Glutamatergic neuron (in vitro differentiated cells): ENCODE results near the gene YIF1B. TPM values are rescaled to one million over a fixed set of nuclear protein-coding genes. Genes with fewer than 3 reads are reported as not detected.

Experiments
- DNase-seq: peaks from one replicate; pipeline ENCODE4 v3.0.0; 2022
- H3K27ac Mint-ChIP-seq: one replicate; pipeline ENCODE4 v1.8.0; 2020; ENCODE audit warnings: mild to moderate bottlenecking, mixed read lengths, inconsistent platforms; ENCODE audit not compliant: unreplicated experiment
- H3K27me3 Mint-ChIP-seq: one replicate; pipeline ENCODE4 v1.8.0; 2020; ENCODE audit warnings: mild to moderate bottlenecking, moderate library complexity, mixed read lengths, inconsistent platforms; ENCODE audit not compliant: unreplicated experiment
- H3K36me3 Mint-ChIP-seq: one replicate; pipeline ENCODE4 v1.8.0; 2020; ENCODE audit warnings: mild to moderate bottlenecking, mixed read lengths, inconsistent platforms; ENCODE audit not compliant: unreplicated experiment
- H3K4me1 Mint-ChIP-seq: one replicate; pipeline ENCODE4 v1.8.0; 2020; ENCODE audit warnings: mild to moderate bottlenecking, low read depth, mixed read lengths, inconsistent platforms; ENCODE audit not compliant: unreplicated experiment
- H3K4me3 Mint-ChIP-seq: one replicate; pipeline ENCODE4 v1.8.0; 2020; ENCODE audit warnings: mild to moderate bottlenecking, mixed read lengths, inconsistent platforms; ENCODE audit not compliant: unreplicated experiment
- H3K9me3 Mint-ChIP-seq: one replicate; pipeline ENCODE4 v1.8.0; 2020; ENCODE audit warnings: mild to moderate bottlenecking, moderate library complexity, mixed read lengths, inconsistent platforms; ENCODE audit not compliant: unreplicated experiment
- CTCF ChIP-seq: fragments of 200-600 bp; sonication (generic); IDR thresholded peaks from one replicate; pipeline ENCODE4 v1.5.0; 2021; ENCODE audit not compliant: partially characterized antibody, unreplicated experiment
- total RNA-seq: library from RNA; stranded (reverse); fragmentation: NEBNext Ultra II Directional; extraction: Animal tissue kit (Norgen Biotek cat#: 25700); gene quantifications from one replicate; pipeline ENCODE4 v1.2.1, GENCODE V29; 2021; ENCODE audit not compliant: unreplicated experiment

Gene YIF1B
- total RNA-seq, 1 donor from 2014 or later = 101 TPM

- no peak overlapping the region for H3K27ac Mint-ChIP-seq
- peak overlapping the region; percentile 28 for H3K4me3 Mint-ChIP-seq
- peaks cover 7% of the 10 kb centered on the region for H3K27me3 Mint-ChIP-seq
- no peaks in the 10 kb centered on the region for H3K4me1 Mint-ChIP-seq
- no peak for DNase-seq
- peaks cover 6% of the 10 kb centered on the region for H3K9me3 Mint-ChIP-seq
- no peak for TF ChIP-seq CTCF
- peaks cover 2% of the 10 kb centered on the region for H3K36me3 Mint-ChIP-seq
Measured at GRCh38 chr19:38317104-38317612, 1.4 kb upstream of the YIF1B start.

- H3K4me3 Mint-ChIP-seq = peak overlapping the region; percentile 82
- DNase-seq = no peak
- no peaks in the 10 kb centered on the region for H3K36me3 Mint-ChIP-seq
- H3K9me3 Mint-ChIP-seq = peaks cover 5% of the 10 kb centered on the region
- peaks cover 7% of the 10 kb centered on the region for H3K27me3 Mint-ChIP-seq
- H3K27ac Mint-ChIP-seq = peak overlapping the region; percentile 87
- H3K4me1 Mint-ChIP-seq = no peaks in the 10 kb centered on the region
- TF ChIP-seq CTCF = no peak
Measured at GRCh38 chr19:38316477-38317067, 825 bp upstream of the YIF1B start.

GRCh38 chr19:38310986-38311385 is 4.8 kb downstream of the YIF1B start:
- TF ChIP-seq CTCF = no peak
- Mint-ChIP-seq H3K9me3 (peaks cover 5% of the 10 kb centered on the region), H3K4me3 (no peak overlapping the region), H3K36me3 (no peaks in the 10 kb centered on the region), H3K27ac (no peak overlapping the region), H3K27me3 (peaks cover 6% of the 10 kb centered on the region), H3K4me1 (peaks cover 2% of the 10 kb centered on the region)
- no peak for DNase-seq

GRCh38 chr19:38310279-38310670 is 5.5 kb downstream of the YIF1B start:
- Mint-ChIP-seq H3K4me3 (no peak overlapping the region), H3K27ac (no peak overlapping the region), H3K4me1 (peaks cover 2% of the 10 kb centered on the region), H3K9me3 (peaks cover 5% of the 10 kb centered on the region), H3K36me3 (no peaks in the 10 kb centered on the region), H3K27me3 (peaks cover 5% of the 10 kb centered on the region)
- TF ChIP-seq CTCF = no peak
- DNase-seq = no peak

GRCh38 chr19:38309615-38310278 is 6.0 kb downstream of the YIF1B start:
- H3K36me3 Mint-ChIP-seq = no peaks in the 10 kb centered on the region
- H3K9me3 Mint-ChIP-seq = peaks cover 4% of the 10 kb centered on the region
- peaks cover 3% of the 10 kb centered on the region for H3K27me3 Mint-ChIP-seq
- H3K4me3 Mint-ChIP-seq = no peak overlapping the region
- DNase-seq = no peak
- no peak overlapping the region for H3K27ac Mint-ChIP-seq
- peaks cover 2% of the 10 kb centered on the region for H3K4me1 Mint-ChIP-seq
- TF ChIP-seq CTCF = no peak
